Transverse colon (tissue), 4 donors: Measurements from ENCODE around the gene EYA3. TPM values are rescaled to one million over a fixed set of nuclear protein-coding genes. Genes with fewer than 3 reads are reported as not detected.

ENCODE experiments used
- DNase-seq: peaks from one replicate; pipeline ENCODE4 v3.0.0-alpha.2; 2019
- H3K27ac ChIP-seq, 4 donors: fragments of 200-600 bp; sonication (generic); 2 replicates each; pipeline ENCODE4 v1.5.1; 2016 to 2018; ENCODE audit warnings: inconsistent platforms in 4 of 4
- H3K27me3 ChIP-seq: fragments of 200-600 bp; sonication (generic); 2 replicates; pipeline ENCODE4 v1.5.1; 2017; ENCODE audit warnings: inconsistent platforms
- H3K36me3 ChIP-seq, 4 donors: fragments of 200-600 bp; sonication (generic); 2 replicates each; pipeline ENCODE4 v1.5.1; 2017 to 2019; ENCODE audit warnings: inconsistent platforms in 4 of 4
- H3K4me1 ChIP-seq, 4 donors: fragments of 200-600 bp; sonication (generic); 2 replicates each; pipeline ENCODE4 v1.5.1; 2017 to 2020; ENCODE audit warnings: inconsistent platforms in 4 of 4
- H3K4me3 ChIP-seq, 4 donors: fragments of 200-600 bp; sonication (generic); 1 replicate in 1 of 4; 2 replicates in 3 of 4; pipeline versions ENCODE4 v1.5.1 to v1.6.1; 2017 to 2019; ENCODE audit warnings: inconsistent platforms in 4 of 4
- H3K9me3 ChIP-seq, 2 donors: fragments of 200-600 bp; sonication (generic); 2 replicates each; pipeline ENCODE4 v1.5.1; 2017 to 2019; ENCODE audit warnings: inconsistent platforms in 2 of 2
- CTCF ChIP-seq, 5 experiments: fragments of 200-600 bp in 3 of 5; fragments of 450-650 bp in 2 of 5; sonication (generic) in 3 of 5; IDR thresholded peaks; 1 replicate in 2 of 5; 2 replicates in 3 of 5; pipeline ENCODE4 v1.5.1; 2016 to 2017; ENCODE audit warnings: antibody characterized with exemption in 5 of 5, inconsistent platforms in 3 of 5, mild to moderate bottlenecking in 2 of 5, moderate library complexity in 1 of 5
- EP300 ChIP-seq: sonication (generic); formaldehyde crosslinking; IDR thresholded peaks from one replicate; pipeline ENCODE4 v1.6.1; 2017; ENCODE audit warnings: antibody characterized with exemption, low read depth
- POLR2A ChIP-seq: fragments of 450-650 bp; IDR thresholded peaks from one replicate; pipeline ENCODE4 v1.6.1; 2016; ENCODE audit warnings: antibody characterized with exemption, mild to moderate bottlenecking, moderate library complexity
- POLR2AphosphoS5 ChIP-seq, 3 donors: sonication (generic); formaldehyde crosslinking; IDR thresholded peaks; one replicate each; pipeline ENCODE4 v1.6.1; 2016; ENCODE audit warnings: antibody characterized with exemption in 3 of 3
- WGBS, 2 donors: methylation state at CpG; one replicate each; pipeline ENCODE4 v1.1.5; 2018; ENCODE audit warnings: low coverage in 1 of 2; 5-methylcytosine and 5-hydroxymethylcytosine counted together
- in situ Hi-C, 4 donors: fragments of 200-750 bp; cut with MboI; loops; one replicate each; pipeline versions ENCODE4 v1.15.0 to v1.15.1; 2017; ENCODE audit warnings: low sequenced_read_pairs in 3 of 4, low pct_ligation_motif_present in 1 of 4, low pct_unique_long_range_greater_than_20kb in 1 of 4
- intact Hi-C: fragments of 100-400 bp; cut with DNase I; formaldehyde crosslinking; loops from one replicate; pipeline ENCODE4 v1.15.1; 2023; ENCODE audit warnings: low total_unique reads
- total RNA-seq, 4 donors: library from RNA; depleted of rRNA; stranded (reverse); fragments of >200 nt; gene quantifications; one replicate each; pipeline ENCODE4 v1.1.0, GENCODE V29; 2016

EYA3 gene
- total RNA-seq, 4 donors from 2014 or later: 14.6 to 50.2 (median 18.5) TPM

DNA sequence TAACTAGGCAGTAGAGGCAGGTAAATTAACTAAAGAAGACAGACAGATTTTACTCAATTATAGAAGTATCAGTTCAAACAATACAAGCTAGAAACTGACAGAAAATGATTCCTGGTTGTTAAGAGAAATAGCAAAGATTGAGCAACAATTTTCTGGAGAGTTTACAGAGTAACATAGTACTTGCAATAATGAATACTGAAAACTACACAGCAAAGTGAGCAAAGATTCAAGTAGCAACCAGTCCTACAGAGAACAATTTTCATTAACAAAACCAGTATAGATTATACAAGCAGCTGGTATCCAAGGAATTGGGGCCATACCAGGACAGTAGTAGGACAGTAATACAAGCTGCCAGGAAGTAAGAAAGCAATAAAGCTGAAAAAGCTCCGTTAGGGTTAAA is 37.6 kb downstream of the EYA3 start:
- Histone ChIP-seq H3K27ac (no peak overlapping the region), H3K9me3 (no peaks in the 10 kb centered on the region), H3K4me3 (no peak overlapping the region), H3K4me1 (no peaks in the 10 kb centered on the region), H3K27me3 (no peaks in the 10 kb centered on the region), H3K36me3 (peaks cover 0 to 27% (median 2%) of the 10 kb centered on the region in 4 donors)
- no peak for DNase-seq
- intact Hi-C loops (no loop called here), in situ Hi-C loops (no loop called here)
- TF ChIP-seq EP300: no peak
- TF ChIP-seq CTCF (IDR thresholded peaks at IDR 0.05): no peak
- TF ChIP-seq POLR2A: no peak
- TF ChIP-seq POLR2AphosphoS5 (IDR thresholded peaks at IDR 0.05): no peak
- 29 to 66% methylated on average over 1 of the region's 1 CpG for WGBS, 2 donors

DNA sequence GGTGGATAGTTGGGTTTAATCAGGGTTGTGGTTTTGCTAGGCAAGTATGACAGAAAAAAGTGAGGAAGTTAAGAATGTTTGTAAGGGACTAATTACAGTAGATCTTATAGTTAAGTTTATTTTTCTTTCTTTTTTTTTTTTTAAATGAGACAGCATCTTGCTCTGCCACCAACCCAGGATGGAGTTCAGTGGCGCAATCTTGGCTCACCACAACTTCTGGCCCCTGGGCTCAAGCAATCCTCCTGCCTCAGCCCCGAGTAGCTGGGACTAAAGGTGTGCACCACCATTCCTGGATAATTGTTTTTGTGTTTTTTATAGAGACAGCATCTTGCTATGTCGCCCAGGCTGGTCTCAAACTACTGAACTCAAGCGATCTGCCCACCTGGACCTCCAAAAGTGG is 41.7 kb downstream of the EYA3 start:
- Histone ChIP-seq H3K36me3 (peaks cover 0 to 35% (median 4%) of the 10 kb centered on the region in 4 donors), H3K27me3 (no peaks in the 10 kb centered on the region), H3K27ac (no peak overlapping the region), H3K4me1 (no peaks in the 10 kb centered on the region), H3K9me3 (no peaks in the 10 kb centered on the region), H3K4me3 (no peak overlapping the region)
- no peak for DNase-seq
- 88 to 94% methylated on average over 3 to 4 of the region's 4 CpGs for WGBS, 2 donors
- in situ Hi-C loops: no loop called here
- intact Hi-C loops: no loop called here
- TF ChIP-seq CTCF (IDR thresholded peaks at IDR 0.05): no peak

GRCh38 chr1:28045777-28046176 is 42.6 kb downstream of the EYA3 start:
- H3K9me3 ChIP-seq: no peaks in the 10 kb centered on the region
- intact Hi-C loops: no loop called here
- TF ChIP-seq POLR2A (no peak), EP300 (no peak), POLR2AphosphoS5 (IDR thresholded peaks at IDR 0.05) (no peak), CTCF (IDR thresholded peaks at IDR 0.05) (no peak)

DNA sequence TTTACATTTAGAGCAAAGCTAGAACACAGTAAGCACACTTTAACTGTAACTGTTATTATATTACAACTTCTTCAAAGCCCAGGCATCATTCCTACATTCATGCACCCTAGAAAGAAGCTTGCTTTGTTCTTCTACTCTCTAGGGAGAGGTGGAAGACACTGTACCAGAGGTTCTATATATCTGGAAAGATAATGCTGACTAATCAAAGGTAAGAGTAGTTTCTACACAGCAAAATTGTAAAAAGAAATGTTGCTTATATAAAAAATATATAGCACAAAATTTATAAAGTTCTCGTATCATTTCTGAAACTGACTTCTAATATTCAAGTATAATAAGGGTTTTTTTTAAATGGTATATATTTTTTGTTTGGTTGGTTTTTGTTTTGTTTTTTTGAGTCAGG is 44.0 kb downstream of the EYA3 start:
- peaks cover 0 to 44% (median 4%) of the 10 kb centered on the region in 4 donors for H3K36me3 ChIP-seq
- whole genome bisulfite sequencing, 2 donors: 91 to 97% methylated on average over 1 of the region's 1 CpG
- no peaks in the 10 kb centered on the region for H3K4me1 ChIP-seq
- intact Hi-C loops: no loop called here
- in situ Hi-C loops: no loop called here
- H3K27me3 ChIP-seq: no peaks in the 10 kb centered on the region
- no peak for DNase-seq
- H3K27ac ChIP-seq: no peak overlapping the region
- TF ChIP-seq CTCF (IDR thresholded peaks at IDR 0.05) (no peak), EP300 (no peak), POLR2A (no peak), POLR2AphosphoS5 (IDR thresholded peaks at IDR 0.05) (no peak)
- no peaks in the 10 kb centered on the region for H3K9me3 ChIP-seq
- no peak overlapping the region for H3K4me3 ChIP-seq

More at GRCh38 chr1:28045777-28046176, 42.6 kb downstream of the EYA3 start:
- Histone ChIP-seq H3K4me1 (no peaks in the 10 kb centered on the region), H3K4me3 (no peak overlapping the region), H3K27ac (no peak overlapping the region), H3K36me3 (peaks cover 0 to 42% (median 4%) of the 10 kb centered on the region in 4 donors), H3K27me3 (no peaks in the 10 kb centered on the region)
- no peak for DNase-seq
- in situ Hi-C loops: no loop called here
- 88% methylated on average over 1 of the region's 1 CpG for WGBS, 2 donors
